ENCODE measurements around the gene LBHD2. TPM values are rescaled to one million over a fixed set of nuclear protein-coding genes. Genes with fewer than 3 reads are reported as not detected.

LBHD2 gene
- total RNA-seq, 1 donor from 2014 or later, result not detected

GRCh38 chr14:103107941-103108748, 24.1 kb downstream of the LBHD2 start:
- peaks cover 15% of the 10 kb centered on the region for H3K27me3 ChIP-seq
- no peak for ATAC-seq
- DNase-seq, result no peak
- peaks cover 44% of the 10 kb centered on the region for H3K4me1 ChIP-seq
- H3K9me3 ChIP-seq, result no peaks in the 10 kb centered on the region
- H3K36me3 ChIP-seq, result no peaks in the 10 kb centered on the region
- intact Hi-C loops (cut with DNase I), result loop anchor here (10.0 kb wide), 2 partner anchors 77 to 187 kb away; no protein-coding TSS in a partner anchor
- H3K4me3 ChIP-seq, result no peak overlapping the region
- H3K27ac ChIP-seq, result peak overlapping the region; percentile 11
- no peak for TF ChIP-seq CTCF (IDR thresholded peaks at IDR 0.05)

GRCh38 chr14:103108749-103109207, 24.8 kb downstream of the LBHD2 start:
- Histone ChIP-seq H3K4me1 (peaks cover 42% of the 10 kb centered on the region), H3K27ac (peak overlapping the region; percentile 11), H3K27me3 (peaks cover 10% of the 10 kb centered on the region), H3K9me3 (no peaks in the 10 kb centered on the region), H3K4me3 (no peak overlapping the region), H3K36me3 (no peaks in the 10 kb centered on the region)
- ATAC-seq (no peak), DNase-seq (no peak)
- intact Hi-C loops (cut with DNase I), result loop anchor here (10.0 kb wide), 2 partner anchors 76 to 186 kb away; no protein-coding TSS in a partner anchor
- TF ChIP-seq CTCF (IDR thresholded peaks at IDR 0.05), result no peak

- Histone ChIP-seq H3K9me3 (no peaks in the 10 kb centered on the region), H3K4me1 (peaks cover 37% of the 10 kb centered on the region), H3K4me3 (no peak overlapping the region), H3K27me3 (peaks cover under 1% of the 10 kb centered on the region), H3K36me3 (no peaks in the 10 kb centered on the region), H3K27ac (peak overlapping the region; percentile 73)
- intact Hi-C loops (cut with DNase I), result loop anchor here (10.0 kb wide), 2 partner anchors 75 to 185 kb away; no protein-coding TSS in a partner anchor
- DNase-seq (no peak), ATAC-seq (no peak)
- TF ChIP-seq CTCF (IDR thresholded peaks at IDR 0.05), result no peak
Observed at GRCh38 chr14:103109535-103110441, 25.8 kb downstream of the LBHD2 start.

- Histone ChIP-seq H3K27ac (peak overlapping the region; percentile 73), H3K9me3 (no peaks in the 10 kb centered on the region), H3K4me3 (no peak overlapping the region), H3K27me3 (no peaks in the 10 kb centered on the region), H3K36me3 (no peaks in the 10 kb centered on the region), H3K4me1 (peaks cover 40% of the 10 kb centered on the region)
- ATAC-seq, result no peak
- intact Hi-C loops (cut with DNase I), result no loop called here
- DNase-seq, result no peak
- TF ChIP-seq CTCF (IDR thresholded peaks at IDR 0.05), result no peak
Observed at GRCh38 chr14:103110681-103111231, 26.7 kb downstream of the LBHD2 start.

GRCh38 chr14:103111232-103111868, 27.3 kb downstream of the LBHD2 start:
- H3K27me3 ChIP-seq, result no peaks in the 10 kb centered on the region
- DNase-seq, result no peak
- H3K9me3 ChIP-seq, result no peaks in the 10 kb centered on the region
- TF ChIP-seq CTCF (IDR thresholded peaks at IDR 0.05), result no peak
- H3K4me3 ChIP-seq, result no peak overlapping the region
- peaks cover 40% of the 10 kb centered on the region for H3K4me1 ChIP-seq
- no peak overlapping the region for H3K27ac ChIP-seq
- intact Hi-C loops (cut with DNase I), result no loop called here
- no peaks in the 10 kb centered on the region for H3K36me3 ChIP-seq
- no peak for ATAC-seq

All from upper lobe of right lung (tissue), 1 donor.